ENCODE data around the gene PCDHB7.

GRCh38 chr5:141127305-141127704, 45.1 kb upstream of the PCDHB7 start:
- TF ChIP-seq POLR2A (IDR thresholded peaks at IDR 0.05; ENCODE audit: low read depth, low read length) (no peak), CTCF (conservative IDR thresholded peaks at IDR 0.05; ENCODE audit: low read depth, low read length) (no peak)

Data from IMR-90 (cell line).